ENCODE data around the gene AFF3. TPM values are rescaled to one million over a fixed set of nuclear protein-coding genes. Genes with fewer than 3 reads are reported as not detected.

AFF3 gene
- total and polyA plus RNA-seq, 2 donors (not counting 3 experiments of a cell fraction or from before 2014, with no cell fraction given), result 0.06 to 0.07 TPM

- H3K9me3 ChIP-seq (replicated peaks; ENCODE audit: control insufficient read depth, insufficient read depth, low read length), result no peaks in the 10 kb centered on the region
- H3K9ac ChIP-seq (replicated peaks; ENCODE audit: extremely low read depth, insufficient read depth, low read length), result no peak overlapping the region
- BruUV-seq (replicated peaks), result no TSS peak
- no peak overlapping the region for H2AFZ ChIP-seq (ENCODE audit: low read depth, low read length)
- H3K36me3 ChIP-seq (ENCODE audit: control insufficient read depth in 2 of 2, extremely low read depth in 1 of 2, insufficient read depth in 2 of 2, low read length in 2 of 2), result no peaks in the 10 kb centered on the region
- no peaks in the 10 kb centered on the region for H3K79me2 ChIP-seq (ENCODE audit: control insufficient read depth, insufficient read depth, low read length)
- ChIA-PET POLR2A (no interaction called here), CTCF (interaction anchor here (0.8 kb wide), 1 partner anchor 18 kb away, joined by 3 read pairs; no protein-coding TSS in a partner anchor)
- H3K27me3 ChIP-seq (ENCODE audit: control insufficient read depth in 2 of 2, insufficient read depth in 2 of 2, low read length in 2 of 2), result no peaks in the 10 kb centered on the region
- FAIRE-seq (no peak), DNase-seq (ENCODE audit: low read depth, low spot score) (no peak)
- intact Hi-C loops (cut with micrococcal nuclease) (no loop called here), dilution Hi-C loops (cut with MboI; ENCODE audit: extremely low pct_ligation_motif_present, low sequenced_read_pairs) (no loop called here)
- H4K20me1 ChIP-seq (replicated peaks; ENCODE audit: control insufficient read depth, extremely low read depth, insufficient read depth, low read length), result no peaks in the 10 kb centered on the region
- no peak overlapping the region for H3K4me2 ChIP-seq (ENCODE audit: insufficient read depth, low read length)
- H3K9me1 ChIP-seq (replicated peaks; ENCODE audit: control insufficient read depth, extremely low read depth, insufficient read depth, low read length), result no peaks in the 10 kb centered on the region
- no peak for TF ChIP-seq JUN (IDR thresholded peaks at IDR 0.05; ENCODE audit: borderline replicate concordance, insufficient read depth, insufficient read length, low read depth)
- TF ChIP-seq MAX (IDR thresholded peaks at IDR 0.05; ENCODE audit: insufficient read depth, insufficient read length), result no peak
- no peak for TF ChIP-seq CTCF (IDR thresholded peaks at IDR 0.05; ENCODE audit: extremely low read depth in 1 of 2, insufficient read depth in 1 of 2, low read depth in 1 of 2, low read length in 2 of 2)
- no peak for TF ChIP-seq EZH2 (IDR thresholded peaks at IDR 0.05; ENCODE audit: borderline replicate concordance, low read depth, low read length, severe bottlenecking)
- H3K27ac ChIP-seq (ENCODE audit: insufficient read depth, low read depth, low read length), result no peak overlapping the region
- H3K4me3 ChIP-seq (replicated peaks in 1 of 3; ENCODE audit: insufficient read depth in 1 of 3, low read depth in 1 of 3, low read length in 3 of 3), result no peak overlapping the region
- no peaks in the 10 kb centered on the region for H3K4me1 ChIP-seq (ENCODE audit: control insufficient read depth, extremely low read depth, insufficient read depth, low read length)
These were observed 604.4 kb downstream of the AFF3 start for GRCh38 chr2:99537910-99538485.

- ChIA-PET POLR2A (no interaction called here), CTCF (no interaction called here)
- H2AFZ ChIP-seq (ENCODE audit: low read depth, low read length), result no peak overlapping the region
- H3K9ac ChIP-seq (replicated peaks; ENCODE audit: extremely low read depth, insufficient read depth, low read length), result no peak overlapping the region
- no peaks in the 10 kb centered on the region for H3K4me1 ChIP-seq (ENCODE audit: control insufficient read depth, extremely low read depth, insufficient read depth, low read length)
- FAIRE-seq (no peak), DNase-seq (ENCODE audit: low read depth, low spot score) (no peak)
- H3K4me3 ChIP-seq (replicated peaks in 1 of 3; ENCODE audit: insufficient read depth in 1 of 3, low read depth in 1 of 3, low read length in 3 of 3), result no peak overlapping the region
- H3K27me3 ChIP-seq (ENCODE audit: control insufficient read depth in 2 of 2, insufficient read depth in 2 of 2, low read length in 2 of 2), result peaks cover 0 to 5% of the 10 kb centered on the region in 2 experiments
- no peaks in the 10 kb centered on the region for H3K36me3 ChIP-seq (ENCODE audit: control insufficient read depth in 2 of 2, extremely low read depth in 1 of 2, insufficient read depth in 2 of 2, low read length in 2 of 2)
- intact Hi-C loops (cut with micrococcal nuclease) (no loop called here), dilution Hi-C loops (cut with MboI; ENCODE audit: extremely low pct_ligation_motif_present, low sequenced_read_pairs) (no loop called here)
- H3K9me1 ChIP-seq (replicated peaks; ENCODE audit: control insufficient read depth, extremely low read depth, insufficient read depth, low read length), result no peaks in the 10 kb centered on the region
- TF ChIP-seq MAX (IDR thresholded peaks at IDR 0.05; ENCODE audit: insufficient read depth, insufficient read length) (no peak), POLR2A (IDR thresholded peaks at IDR 0.05; ENCODE audit: low read depth, low read length) (no peak), MYC (IDR thresholded peaks at IDR 0.05; ENCODE audit: low read depth, low read length) (no peak), POLR2AphosphoS5 (IDR thresholded peaks at IDR 0.05; ENCODE audit: insufficient read depth, low read depth, low read length) (no peak), EZH2 (IDR thresholded peaks at IDR 0.05; ENCODE audit: borderline replicate concordance, low read depth, low read length, severe bottlenecking) (no peak), JUN (IDR thresholded peaks at IDR 0.05; ENCODE audit: borderline replicate concordance, insufficient read depth, insufficient read length, low read depth) (no peak), FOS (IDR thresholded peaks at IDR 0.05; ENCODE audit: borderline replicate concordance, insufficient read depth, low read length) (no peak), CTCF (IDR thresholded peaks at IDR 0.05; ENCODE audit: extremely low read depth in 1 of 2, insufficient read depth in 1 of 2, low read depth in 1 of 2, low read length in 2 of 2) (no peak), GATA2 (IDR thresholded peaks at IDR 0.05; ENCODE audit: insufficient read depth, insufficient read length, low read depth, low read length) (no peak)
- no TSS peak for BruUV-seq (replicated peaks)
- no peak overlapping the region for H3K27ac ChIP-seq (ENCODE audit: insufficient read depth, low read depth, low read length)
- no peak overlapping the region for H3K4me2 ChIP-seq (ENCODE audit: insufficient read depth, low read length)
- no peaks in the 10 kb centered on the region for H3K9me3 ChIP-seq (replicated peaks; ENCODE audit: control insufficient read depth, insufficient read depth, low read length)
- H3K79me2 ChIP-seq (ENCODE audit: control insufficient read depth, insufficient read depth, low read length), result no peaks in the 10 kb centered on the region
- H4K20me1 ChIP-seq (replicated peaks; ENCODE audit: control insufficient read depth, extremely low read depth, insufficient read depth, low read length), result no peaks in the 10 kb centered on the region
These were observed 618.3 kb downstream of the AFF3 start for GRCh38 chr2:99524056-99524455.
